D721Med (cell line): Measurements from ENCODE around the gene PPP1CA.

ENCODE experiments used
- DNase-seq: peaks from one replicate; pipeline ENCODE4 v3.0.0; 2011; ENCODE audit warnings: low spot score; ENCODE audit not compliant: insufficient read length
- FAIRE-seq: peaks from 2 replicates; lab custom pipeline; 2011; peaks lifted over from hg19 to GRCh38; lab: Jason Lieb, UNC
- CTCF ChIP-seq: IDR thresholded peaks from 2 replicates; pipeline ENCODE4 v1.5.1; 2012; ENCODE audit warnings: mild to moderate bottlenecking, control low read depth; ENCODE audit not compliant: insufficient read depth; ENCODE audit errors: missing control alignments

Gene PPP1CA

DNA sequence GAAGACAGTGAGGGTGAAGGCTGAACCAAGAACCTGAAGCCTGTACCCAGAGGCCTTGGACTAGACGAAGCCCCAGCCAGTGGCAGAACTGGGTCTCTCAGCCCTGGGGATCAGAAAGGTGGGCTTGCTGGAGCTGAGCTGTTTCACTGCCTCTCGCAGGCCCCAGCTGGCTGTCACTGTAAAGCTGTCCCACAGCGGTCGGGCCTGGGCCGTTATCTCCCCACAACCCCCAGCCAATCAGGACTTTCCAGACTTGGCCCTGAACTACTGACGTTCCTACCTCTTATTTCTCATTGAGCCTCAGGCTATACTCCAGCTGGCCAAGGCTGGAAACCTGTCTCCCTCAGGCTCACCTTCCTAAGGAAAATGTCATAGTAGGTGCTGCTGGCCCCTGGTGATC lies 4.1 kb downstream of the PPP1CA start:
- DNase-seq = no peak
- FAIRE-seq = no peak
- TF ChIP-seq CTCF = no peak

DNA sequence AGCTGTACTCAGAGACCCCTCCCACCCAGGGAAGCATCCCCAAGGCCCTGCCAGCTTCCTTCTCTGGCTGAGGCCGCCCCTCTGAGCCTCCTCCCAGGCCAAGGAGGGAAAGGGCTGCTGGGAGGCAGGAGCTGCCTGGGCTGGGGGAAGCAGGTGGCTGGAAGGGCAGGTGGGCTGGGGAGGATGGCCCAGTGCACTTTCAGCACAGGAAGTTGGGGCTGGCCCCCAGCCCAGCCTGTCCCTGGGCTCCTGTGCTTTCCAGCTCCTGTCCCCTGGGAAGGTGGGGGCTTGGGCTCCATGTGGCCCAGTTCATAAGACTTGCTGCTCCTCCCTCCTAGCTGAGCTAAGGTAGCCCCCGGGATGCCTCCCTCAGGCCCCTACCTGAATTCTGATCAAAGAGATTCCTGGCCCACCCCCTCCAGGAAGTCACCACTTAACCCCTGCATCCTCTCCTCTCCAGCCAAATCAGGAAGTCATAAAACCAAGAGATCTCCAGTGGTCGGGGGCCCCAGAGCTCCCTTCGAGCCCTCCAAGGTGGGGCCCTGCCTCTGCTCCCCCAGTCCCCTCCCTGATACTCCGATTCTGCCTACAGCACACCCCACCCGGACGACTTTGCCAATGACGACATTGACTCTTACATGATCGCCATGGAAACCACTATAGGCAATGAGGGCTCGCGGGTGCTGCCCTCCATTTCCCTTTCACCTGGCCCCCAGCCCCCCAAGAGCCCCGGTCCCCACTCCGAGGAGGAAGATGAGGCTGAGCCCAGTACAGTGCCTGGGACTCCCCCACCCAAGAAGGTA lies 4.9 kb downstream of the PPP1CA start:
- no peak for TF ChIP-seq CTCF
- FAIRE-seq (no peak), DNase-seq (no peak)

GRCh38 chr11:67396259-67396581 lies 5.4 kb downstream of the PPP1CA start:
- FAIRE-seq = no peak
- TF ChIP-seq CTCF = no peak

GRCh38 chr11:67395555-67396258 lies 6.0 kb downstream of the PPP1CA start:
- no peak for DNase-seq
- no peak for FAIRE-seq
- no peak for TF ChIP-seq CTCF

More at GRCh38 chr11:67396259-67396581, 5.4 kb downstream of the PPP1CA start:
- no peak for DNase-seq

DNA sequence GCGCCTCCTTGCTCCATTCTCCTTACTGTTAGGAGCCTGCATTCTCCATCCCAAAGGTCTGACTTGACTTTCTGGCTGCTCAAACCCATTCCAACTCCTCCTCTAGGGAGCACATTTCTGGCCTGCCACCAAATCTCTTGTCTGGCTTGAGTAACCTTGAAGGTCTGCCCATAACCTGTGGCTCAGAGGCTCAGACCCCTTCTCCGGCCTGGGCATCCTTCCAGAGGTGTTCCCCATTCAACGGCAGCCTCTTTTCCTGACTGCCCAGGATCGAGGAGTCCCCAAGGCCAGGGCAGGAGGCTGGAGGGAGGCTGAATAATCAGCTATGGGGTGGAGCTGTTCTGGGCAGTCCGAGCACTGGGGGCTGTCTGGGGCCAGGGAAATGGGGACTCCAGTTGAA lies 7.7 kb downstream of the PPP1CA start:
- FAIRE-seq (no peak), DNase-seq (no peak)
- TF ChIP-seq CTCF = no peak

- FAIRE-seq (no peak), DNase-seq (no peak)
- no peak for TF ChIP-seq CTCF
Measured at GRCh38 chr11:67393437-67393836, 8.2 kb downstream of the PPP1CA start.
